ENCODE results near the gene USP49. TPM values are rescaled to one million over a fixed set of nuclear protein-coding genes. Genes with fewer than 3 reads are reported as not detected.
A peak's percentile ranks its signal among the peaks of the same experiment; 100 is the strongest.

Gene USP49
- total and polyA plus RNA-seq, 2 of the 13 experiments (the other 11 are each of a cell fraction or from before 2014, with no cell fraction given): 2.9 to 4.3 TPM

DNA sequence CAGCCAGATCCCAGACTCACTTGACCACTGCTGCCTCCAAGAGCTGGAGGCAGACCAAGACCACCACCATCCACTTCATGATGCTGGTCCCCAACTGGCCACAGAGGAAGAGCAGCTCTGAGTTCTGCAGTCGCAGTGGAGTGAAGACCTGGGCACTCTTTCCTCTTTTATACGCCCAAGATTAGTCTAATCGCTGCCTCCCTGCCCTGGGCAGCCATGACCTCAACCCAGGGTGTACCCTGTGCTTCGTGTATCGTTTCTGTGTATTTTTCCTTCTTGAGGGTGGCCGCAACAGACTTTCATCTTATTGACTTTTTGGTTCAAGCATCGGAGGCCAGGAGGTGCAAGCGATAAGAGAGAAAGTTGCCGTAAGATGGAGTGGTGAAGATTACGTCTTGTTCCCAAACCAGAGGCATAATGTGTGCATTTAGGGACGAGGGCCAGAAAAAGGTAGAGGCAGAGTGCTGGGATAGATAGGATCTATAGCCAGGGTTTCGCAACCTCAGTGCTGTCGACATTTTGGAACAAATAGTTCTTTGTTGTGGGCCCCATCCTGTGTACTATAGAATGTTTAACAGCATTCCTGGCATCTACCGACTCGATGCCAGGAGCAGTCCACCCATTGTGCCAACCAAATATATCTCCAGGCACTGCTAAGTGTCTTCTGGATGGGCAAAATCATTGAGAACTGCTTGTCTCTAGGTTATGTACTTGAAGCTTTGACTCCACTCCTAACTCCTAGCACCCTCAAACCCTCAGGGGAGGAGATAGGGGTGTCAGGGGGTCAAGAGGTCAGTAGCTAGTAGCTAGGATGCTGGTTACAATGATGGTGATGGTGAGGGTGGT is 147.7 kb downstream of the USP49 start, which contains the start of gene PGC (continued):
- TF ChIP-seq ZNF713 (CRISPR knock-in tag; IDR thresholded peaks at IDR 0.05): no peak
- TF ChIP-seq, protein P1, sequence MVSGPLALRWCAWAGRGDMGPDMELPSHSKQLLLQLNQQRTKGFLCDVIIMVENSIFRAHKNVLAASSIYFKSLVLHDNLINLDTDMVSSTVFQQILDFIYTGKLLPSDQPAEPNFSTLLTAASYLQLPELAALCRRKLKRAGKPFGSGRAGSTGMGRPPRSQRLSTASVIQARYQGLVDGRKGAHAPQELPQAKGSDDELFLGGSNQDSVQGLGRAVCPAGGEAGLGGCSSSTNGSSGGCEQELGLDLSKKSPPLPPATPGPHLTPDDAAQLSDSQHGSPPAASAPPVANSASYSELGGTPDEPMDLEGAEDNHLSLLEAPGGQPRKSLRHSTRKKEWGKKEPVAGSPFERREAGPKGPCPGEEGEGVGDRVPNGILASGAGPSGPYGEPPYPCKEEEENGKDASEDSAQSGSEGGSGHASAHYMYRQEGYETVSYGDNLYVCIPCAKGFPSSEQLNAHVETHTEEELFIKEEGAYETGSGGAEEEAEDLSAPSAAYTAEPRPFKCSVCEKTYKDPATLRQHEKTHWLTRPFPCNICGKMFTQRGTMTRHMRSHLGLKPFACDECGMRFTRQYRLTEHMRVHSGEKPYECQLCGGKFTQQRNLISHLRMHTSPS (CRISPR knock-in tag; IDR thresholded peaks at IDR 0.05; ENCODE audit: low read depth): peak; percentile 100
- TF ChIP-seq ZFAT (CRISPR knock-in tag; conservative IDR thresholded peaks at IDR 0.05): no peak
- no peak for TF ChIP-seq ZNF773 (CRISPR knock-in tag; IDR thresholded peaks at IDR 0.05; ENCODE audit: borderline replicate concordance)
- TF ChIP-seq NCOA2 (CRISPR knock-in tag; IDR thresholded peaks at IDR 0.05): peak; percentile 95
- no peak for TF ChIP-seq MLLT10 (CRISPR knock-in tag; IDR thresholded peaks at IDR 0.05)
- TF ChIP-seq ZNF709 (CRISPR knock-in tag; IDR thresholded peaks at IDR 0.05): 0 out of 2 replicates have a peak, but pooled peaks have one; percentile 31
- peak; percentile 86; the same call in 1 of the 2 replicates for TF ChIP-seq ZNF782 (CRISPR knock-in tag; IDR thresholded peaks at IDR 0.05; ENCODE audit: borderline replicate concordance)
- TF ChIP-seq, protein P2, sequence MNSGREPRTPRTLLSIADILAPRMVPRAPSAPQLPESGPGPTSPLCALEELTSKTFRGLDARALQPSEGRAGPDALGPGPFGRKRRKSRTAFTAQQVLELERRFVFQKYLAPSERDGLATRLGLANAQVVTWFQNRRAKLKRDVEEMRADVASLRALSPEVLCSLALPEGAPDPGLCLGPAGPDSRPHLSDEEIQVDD (CRISPR knock-in tag; IDR thresholded peaks at IDR 0.05; ENCODE audit: borderline replicate concordance): no peak
- TF ChIP-seq SNAI1 (CRISPR knock-in tag; IDR thresholded peaks at IDR 0.05; ENCODE audit: borderline replicate concordance): peak; percentile 84; the same call in 1 of the 2 replicates
- peak; percentile 96 for TF ChIP-seq MED8 (CRISPR knock-in tag; IDR thresholded peaks at IDR 0.05; ENCODE audit: insufficient replicate concordance)
- TF ChIP-seq, protein P3, sequence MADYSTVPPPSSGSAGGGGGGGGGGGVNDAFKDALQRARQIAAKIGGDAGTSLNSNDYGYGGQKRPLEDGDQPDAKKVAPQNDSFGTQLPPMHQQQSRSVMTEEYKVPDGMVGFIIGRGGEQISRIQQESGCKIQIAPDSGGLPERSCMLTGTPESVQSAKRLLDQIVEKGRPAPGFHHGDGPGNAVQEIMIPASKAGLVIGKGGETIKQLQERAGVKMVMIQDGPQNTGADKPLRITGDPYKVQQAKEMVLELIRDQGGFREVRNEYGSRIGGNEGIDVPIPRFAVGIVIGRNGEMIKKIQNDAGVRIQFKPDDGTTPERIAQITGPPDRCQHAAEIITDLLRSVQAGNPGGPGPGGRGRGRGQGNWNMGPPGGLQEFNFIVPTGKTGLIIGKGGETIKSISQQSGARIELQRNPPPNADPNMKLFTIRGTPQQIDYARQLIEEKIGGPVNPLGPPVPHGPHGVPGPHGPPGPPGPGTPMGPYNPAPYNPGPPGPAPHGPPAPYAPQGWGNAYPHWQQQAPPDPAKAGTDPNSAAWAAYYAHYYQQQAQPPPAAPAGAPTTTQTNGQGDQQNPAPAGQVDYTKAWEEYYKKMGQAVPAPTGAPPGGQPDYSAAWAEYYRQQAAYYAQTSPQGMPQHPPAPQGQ (CRISPR knock-in tag; IDR thresholded peaks at IDR 0.05; ENCODE audit: borderline replicate concordance): 0 out of 2 replicates have a peak, but pooled peaks have one; percentile 23
- TF ChIP-seq TMF1 (CRISPR knock-in tag; IDR thresholded peaks at IDR 0.05; ENCODE audit: low read depth): peak; percentile 73; the same call in 1 of the 2 replicates
- TF ChIP-seq NPAS2 (CRISPR knock-in tag; IDR thresholded peaks at IDR 0.05; ENCODE audit: borderline replicate concordance): 0 out of 2 replicates have a peak, but pooled peaks have one; percentile 30
- TF ChIP-seq ZNF772 (CRISPR knock-in tag; IDR thresholded peaks at IDR 0.05): peak; percentile 71
- peak; percentile 97; the same call in 1 of the 2 replicates for TF ChIP-seq FOXJ3 (CRISPR knock-in tag; IDR thresholded peaks at IDR 0.05; ENCODE audit: borderline replicate concordance)
- TF ChIP-seq CHCHD3 (CRISPR knock-in tag; IDR thresholded peaks at IDR 0.05): 0 out of 2 replicates have a peak, but pooled peaks have one; percentile 73
- no peak for TF ChIP-seq SMARCE1 (IDR thresholded peaks at IDR 0.05; ENCODE audit: borderline replicate concordance)
- peak; percentile 88; the same call in 1 of the 2 replicates for TF ChIP-seq NFIC (IDR thresholded peaks at IDR 0.05; ENCODE audit: low read length)
- TF ChIP-seq ZSCAN21 (CRISPR knock-in tag; IDR thresholded peaks at IDR 0.05; ENCODE audit: borderline replicate concordance): no peak
- TF ChIP-seq, protein P4, sequence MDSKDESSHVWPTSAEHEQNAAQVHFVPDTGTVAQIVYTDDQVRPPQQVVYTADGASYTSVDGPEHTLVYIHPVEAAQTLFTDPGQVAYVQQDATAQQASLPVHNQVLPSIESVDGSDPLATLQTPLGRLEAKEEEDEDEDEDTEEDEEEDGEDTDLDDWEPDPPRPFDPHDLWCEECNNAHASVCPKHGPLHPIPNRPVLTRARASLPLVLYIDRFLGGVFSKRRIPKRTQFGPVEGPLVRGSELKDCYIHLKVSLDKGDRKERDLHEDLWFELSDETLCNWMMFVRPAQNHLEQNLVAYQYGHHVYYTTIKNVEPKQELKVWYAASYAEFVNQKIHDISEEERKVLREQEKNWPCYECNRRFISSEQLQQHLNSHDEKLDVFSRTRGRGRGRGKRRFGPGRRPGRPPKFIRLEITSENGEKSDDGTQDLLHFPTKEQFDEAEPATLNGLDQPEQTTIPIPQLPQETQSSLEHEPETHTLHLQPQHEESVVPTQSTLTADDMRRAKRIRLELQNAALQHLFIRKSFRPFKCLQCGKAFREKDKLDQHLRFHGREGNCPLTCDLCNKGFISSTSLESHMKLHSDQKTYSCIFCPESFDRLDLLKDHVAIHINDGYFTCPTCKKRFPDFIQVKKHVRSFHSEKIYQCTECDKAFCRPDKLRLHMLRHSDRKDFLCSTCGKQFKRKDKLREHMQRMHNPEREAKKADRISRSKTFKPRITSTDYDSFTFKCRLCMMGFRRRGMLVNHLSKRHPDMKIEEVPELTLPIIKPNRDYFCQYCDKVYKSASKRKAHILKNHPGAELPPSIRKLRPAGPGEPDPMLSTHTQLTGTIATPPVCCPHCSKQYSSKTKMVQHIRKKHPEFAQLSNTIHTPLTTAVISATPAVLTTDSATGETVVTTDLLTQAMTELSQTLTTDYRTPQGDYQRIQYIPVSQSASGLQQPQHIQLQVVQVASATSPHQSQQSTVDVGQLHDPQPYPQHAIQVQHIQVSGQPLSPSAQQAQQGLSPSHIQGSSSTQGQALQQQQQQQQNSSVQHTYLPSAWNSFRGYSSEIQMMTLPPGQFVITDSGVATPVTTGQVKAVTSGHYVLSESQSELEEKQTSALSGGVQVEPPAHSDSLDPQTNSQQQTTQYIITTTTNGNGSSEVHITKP (CRISPR knock-in tag; IDR thresholded peaks at IDR 0.05; ENCODE audit: low read depth): peak; percentile 46; the same call in 1 of the 2 replicates
